ENCODE data around the gene SLC47A2. TPM values are rescaled to one million over a fixed set of nuclear protein-coding genes. Genes with fewer than 3 reads are reported as not detected.
A peak's percentile ranks its signal among the peaks of the same experiment; 100 is the strongest.

Gene SLC47A2
- total and polyA plus RNA-seq, 2 of the 13 experiments (the other 11 are each of a cell fraction or from before 2014, with no cell fraction given), result 0.04 TPM; not detected in 1

GRCh38 chr17:19703828-19704613, 12.4 kb downstream of the SLC47A2 start (continued):
- TF ChIP-seq RERE (CRISPR knock-in tag; IDR thresholded peaks at IDR 0.05; ENCODE audit: low read depth), result no peak
- no peak for TF ChIP-seq ZBTB3 (CRISPR knock-in tag; IDR thresholded peaks at IDR 0.05; ENCODE audit: borderline replicate concordance, low read depth)
- TF ChIP-seq KDM5A (IDR thresholded peaks at IDR 0.05; ENCODE audit: borderline replicate concordance, low read length), result no peak
- TF ChIP-seq TBP (CRISPR knock-in tag; IDR thresholded peaks at IDR 0.05), result no peak
- no peak for TF ChIP-seq NFATC3 (CRISPR knock-in tag; IDR thresholded peaks at IDR 0.05)
- TF ChIP-seq SRSF9 (IDR thresholded peaks at IDR 0.05; ENCODE audit: borderline replicate concordance, insufficient read depth, low read depth, low read length, poor library complexity, severe bottlenecking), result no peak
- TF ChIP-seq SCMH1 (CRISPR knock-in tag; IDR thresholded peaks at IDR 0.05; ENCODE audit: borderline replicate concordance), result no peak
- TF ChIP-seq, protein P1, sequence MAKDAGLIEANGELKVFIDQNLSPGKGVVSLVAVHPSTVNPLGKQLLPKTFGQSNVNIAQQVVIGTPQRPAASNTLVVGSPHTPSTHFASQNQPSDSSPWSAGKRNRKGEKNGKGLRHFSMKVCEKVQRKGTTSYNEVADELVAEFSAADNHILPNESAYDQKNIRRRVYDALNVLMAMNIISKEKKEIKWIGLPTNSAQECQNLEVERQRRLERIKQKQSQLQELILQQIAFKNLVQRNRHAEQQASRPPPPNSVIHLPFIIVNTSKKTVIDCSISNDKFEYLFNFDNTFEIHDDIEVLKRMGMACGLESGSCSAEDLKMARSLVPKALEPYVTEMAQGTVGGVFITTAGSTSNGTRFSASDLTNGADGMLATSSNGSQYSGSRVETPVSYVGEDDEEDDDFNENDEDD (CRISPR knock-in tag; IDR thresholded peaks at IDR 0.05; ENCODE audit: borderline replicate concordance), result no peak
- TF ChIP-seq, protein P2, sequence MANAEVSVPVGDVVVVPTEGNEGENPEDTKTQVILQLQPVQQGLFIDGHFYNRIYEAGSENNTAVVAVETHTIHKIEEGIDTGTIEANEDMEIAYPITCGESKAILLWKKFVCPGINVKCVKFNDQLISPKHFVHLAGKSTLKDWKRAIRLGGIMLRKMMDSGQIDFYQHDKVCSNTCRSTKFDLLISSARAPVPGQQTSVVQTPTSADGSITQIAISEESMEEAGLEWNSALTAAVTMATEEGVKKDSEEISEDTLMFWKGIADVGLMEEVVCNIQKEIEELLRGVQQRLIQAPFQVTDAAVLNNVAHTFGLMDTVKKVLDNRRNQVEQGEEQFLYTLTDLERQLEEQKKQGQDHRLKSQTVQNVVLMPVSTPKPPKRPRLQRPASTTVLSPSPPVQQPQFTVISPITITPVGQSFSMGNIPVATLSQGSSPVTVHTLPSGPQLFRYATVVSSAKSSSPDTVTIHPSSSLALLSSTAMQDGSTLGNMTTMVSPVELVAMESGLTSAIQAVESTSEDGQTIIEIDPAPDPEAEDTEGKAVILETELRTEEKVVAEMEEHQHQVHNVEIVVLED (CRISPR knock-in tag; IDR thresholded peaks at IDR 0.05; ENCODE audit: borderline replicate concordance), result no peak
- TF ChIP-seq ZNF235 (CRISPR knock-in tag; IDR thresholded peaks at IDR 0.05; ENCODE audit: borderline replicate concordance), result no peak
- TF ChIP-seq HNF1A (IDR thresholded peaks at IDR 0.05; ENCODE audit: low read depth), result no peak
- TF ChIP-seq HNF1A (CRISPR knock-in tag; IDR thresholded peaks at IDR 0.05; ENCODE audit: borderline replicate concordance), result peak; percentile 37; the same call in 1 of the 2 replicates
